Measurements from ENCODE around the gene LINC01488.
A peak's percentile ranks its signal among the peaks of the same experiment; 100 is the strongest.

Gene LINC01488

DNA sequence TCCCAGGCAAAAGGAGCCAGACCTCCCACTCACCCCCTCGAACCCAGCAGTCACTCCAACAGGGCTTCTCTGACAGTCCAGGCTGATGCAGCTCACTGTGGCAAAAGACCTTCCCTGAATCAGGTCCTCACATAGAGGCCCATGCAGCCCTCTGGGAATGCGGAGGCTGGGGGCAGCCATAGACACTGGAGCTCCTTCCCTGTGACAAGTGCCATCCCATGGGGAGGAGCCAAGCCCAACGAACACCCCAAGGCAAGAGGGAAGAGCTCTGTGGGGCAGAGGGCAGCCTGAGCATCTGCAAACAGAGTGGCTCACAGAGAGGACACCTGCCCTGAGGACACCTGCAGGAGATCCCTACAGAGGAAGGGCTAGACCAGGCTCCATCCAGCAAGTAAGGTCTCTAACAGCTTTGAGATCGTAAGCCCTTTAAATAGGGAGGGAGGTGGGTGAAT is at the start of gene LINC01488:
LINC01488 (plus strand) TSS at position 271 of the 452 bp plus-strand sequence.
- DNase-seq: no peak

DNA sequence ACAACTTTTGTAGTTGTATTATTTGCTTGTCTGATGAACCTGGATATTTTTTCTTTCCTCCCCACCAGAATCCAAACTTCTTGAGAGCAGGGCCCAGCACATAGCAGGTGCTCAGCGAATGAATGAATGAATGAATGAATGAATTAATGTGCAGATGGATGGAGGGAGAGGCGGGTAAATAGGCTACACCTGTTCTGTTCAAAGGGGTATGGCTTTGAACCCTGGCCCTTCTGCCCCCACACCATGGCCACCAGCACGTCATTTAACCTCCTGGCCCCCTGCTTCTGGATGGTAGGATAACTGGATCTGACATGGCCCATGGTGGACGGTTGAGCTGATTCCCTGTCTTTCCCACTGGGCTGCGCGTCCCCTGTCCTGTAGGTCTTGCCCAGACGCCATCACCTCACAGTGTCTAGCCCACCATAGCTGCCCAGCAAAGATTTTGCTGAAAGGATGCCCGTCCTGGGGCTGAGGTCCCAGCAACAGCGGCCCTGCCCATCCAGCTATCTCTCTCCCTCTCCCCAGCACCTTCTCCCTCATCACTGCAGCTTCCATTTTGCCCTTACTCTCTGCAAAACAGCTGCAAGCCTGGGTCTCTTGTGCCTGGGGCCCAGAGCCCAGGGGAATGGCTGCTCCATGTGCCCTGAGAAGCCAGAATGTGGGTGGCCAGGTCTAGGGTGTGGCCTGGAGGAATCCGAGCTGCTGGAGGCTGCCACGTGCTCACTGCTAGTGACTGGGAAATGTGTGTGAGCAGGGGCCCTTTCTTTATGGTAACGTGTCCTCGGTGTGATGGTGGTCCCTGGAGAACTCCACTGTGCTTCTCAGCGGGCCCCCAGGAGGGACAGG is 49.3 kb upstream of the LINC01488 start:
- DNase-seq: no peak

DNA sequence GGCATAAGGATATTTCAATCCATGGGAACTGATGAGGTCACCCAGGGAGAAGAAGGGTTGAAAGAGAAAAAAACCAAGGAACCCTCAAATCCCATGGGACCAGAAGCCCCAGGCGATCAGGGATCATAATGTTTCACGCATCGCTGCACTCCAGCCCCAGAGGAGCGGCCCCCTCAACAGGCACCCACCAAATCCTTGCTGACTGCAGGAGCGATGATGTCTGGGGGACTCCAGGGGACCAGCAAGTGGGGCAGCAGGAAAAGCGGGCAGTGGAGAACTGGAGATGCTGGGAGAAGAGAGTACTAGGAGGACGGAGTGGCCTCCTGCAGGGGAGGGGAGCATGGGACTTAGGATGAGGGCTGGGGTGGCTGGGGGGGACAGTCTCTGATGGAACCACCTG is 47.7 kb upstream of the LINC01488 start:
- DNase-seq: no peak

GRCh38 chr11:69434471-69434931 is 47.0 kb upstream of the LINC01488 start:
- no peak for DNase-seq

GRCh38 chr11:69435161-69435986 is 46.1 kb upstream of the LINC01488 start:
- no peak for DNase-seq

DNA sequence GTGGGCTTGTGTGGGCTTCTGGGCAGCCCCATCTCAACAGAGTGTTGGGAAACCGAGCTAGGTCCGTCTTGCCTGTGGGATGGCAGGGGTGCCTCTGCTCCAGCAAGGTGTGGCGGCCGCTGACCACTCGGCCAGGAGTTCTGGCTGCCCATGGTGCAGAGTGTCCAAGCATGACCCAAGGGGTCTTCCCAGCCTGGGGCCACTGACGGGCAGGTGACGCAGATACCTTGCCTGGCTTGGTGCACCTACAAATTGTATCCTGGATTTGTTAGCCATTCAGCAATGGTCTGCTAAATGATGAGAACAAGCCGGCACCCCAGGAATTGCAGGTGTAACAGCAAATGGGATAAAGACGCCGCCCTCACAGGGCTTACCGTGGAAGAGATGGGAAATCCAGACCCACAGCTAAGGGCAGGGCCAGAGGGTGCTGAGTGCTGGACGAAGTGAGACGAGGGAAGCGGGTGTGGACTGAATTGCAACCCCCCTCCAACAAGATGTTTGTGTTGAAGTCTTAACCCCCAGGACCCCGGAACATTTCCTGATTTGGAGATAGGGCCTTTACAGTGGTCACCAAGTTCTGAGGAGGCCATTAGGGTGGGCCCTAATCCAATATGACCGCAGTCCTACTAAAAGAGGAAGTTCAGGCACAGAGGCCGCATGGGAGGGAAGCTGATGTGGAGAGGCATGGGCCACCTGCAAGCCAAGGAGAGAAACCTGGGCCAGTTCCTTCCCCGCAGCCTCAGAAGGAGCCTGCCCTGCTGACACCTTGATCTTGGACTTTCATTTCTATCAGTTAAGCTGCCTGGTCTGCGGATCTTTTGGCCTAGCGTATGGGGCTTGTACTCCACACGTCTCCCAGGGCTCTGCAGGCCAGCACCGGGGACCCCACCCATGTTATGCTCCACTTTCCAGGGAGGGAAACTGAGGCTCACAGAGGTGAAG is 45.2 kb upstream of the LINC01488 start:
- DNase-seq: no peak

DNA sequence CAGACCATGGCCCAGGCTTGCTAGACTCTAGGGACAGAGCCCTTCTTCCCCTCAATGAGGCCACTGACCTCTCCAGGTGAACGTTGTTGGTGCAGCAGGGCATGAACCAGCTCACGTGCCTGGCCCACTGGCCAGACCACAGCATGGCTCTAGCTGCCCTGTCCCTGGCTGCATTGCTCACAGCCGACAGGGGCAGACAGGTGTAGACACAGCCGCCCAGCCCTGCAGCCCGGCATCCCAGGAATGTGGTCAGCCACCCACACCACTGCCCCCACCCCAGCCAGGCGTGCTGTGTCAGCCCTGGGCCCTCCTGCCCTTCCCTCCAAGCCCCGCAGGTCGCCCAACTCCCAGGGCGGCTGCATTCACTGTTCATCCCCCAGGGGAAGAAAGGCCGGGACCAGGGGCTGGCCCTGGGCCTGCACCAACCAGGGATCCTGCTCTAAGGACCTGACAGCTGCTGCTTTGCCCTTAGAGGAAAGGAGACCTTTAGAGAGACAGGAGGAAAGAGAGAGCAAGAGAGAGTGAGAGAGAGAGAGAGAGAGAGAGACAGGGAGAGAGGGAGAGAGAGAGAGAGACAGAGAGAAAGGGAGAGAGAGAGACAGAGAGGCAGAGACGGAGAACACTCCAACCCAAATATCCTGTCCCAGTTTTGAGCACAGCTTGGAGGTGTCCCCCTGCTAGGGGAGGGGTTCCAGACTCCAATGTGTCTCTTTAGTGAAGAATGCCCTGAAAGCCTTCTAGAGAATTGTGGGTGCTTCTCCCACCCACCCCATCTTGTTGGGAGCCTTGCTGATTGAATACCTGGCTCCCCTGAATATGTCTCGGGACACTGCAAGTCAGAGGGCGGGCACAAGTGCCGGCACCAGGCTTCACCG is 44.2 kb upstream of the LINC01488 start:
- no peak for DNase-seq

GRCh38 chr11:69437876-69438205 is 43.6 kb upstream of the LINC01488 start:
- DNase-seq: no peak

GRCh38 chr11:69438286-69438920 is 43.1 kb upstream of the LINC01488 start:
- DNase-seq: no peak

- no peak for DNase-seq
These were observed 42.3 kb upstream of the LINC01488 start for GRCh38 chr11:69439127-69439526.

GRCh38 chr11:69439651-69440464 is 41.6 kb upstream of the LINC01488 start:
- DNase-seq: no peak

GRCh38 chr11:69440876-69441275 is 40.6 kb upstream of the LINC01488 start:
- DNase-seq: no peak

GRCh38 chr11:69442012-69442806 is 39.3 kb upstream of the LINC01488 start:
- DNase-seq: no peak

DNA sequence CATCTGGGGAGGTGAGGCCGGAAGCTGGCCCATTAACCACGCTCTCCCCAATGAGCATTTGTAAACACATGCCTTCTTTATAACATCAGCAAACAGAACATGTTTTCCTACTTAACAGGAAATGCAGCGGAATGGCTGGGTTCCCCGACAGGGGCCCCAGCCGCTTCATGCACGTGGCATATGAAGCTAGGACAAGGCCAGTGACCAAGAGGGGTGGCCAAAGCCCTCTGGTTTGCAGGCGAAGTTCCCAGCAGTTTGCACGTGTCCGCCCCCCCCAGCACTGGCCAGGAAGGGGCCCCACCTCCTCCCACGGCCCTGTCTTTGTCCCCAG is 38.7 kb upstream of the LINC01488 start:
- DNase-seq: no peak

GRCh38 chr11:69443138-69443967 is 38.1 kb upstream of the LINC01488 start:
- DNase-seq: peak; percentile 74 to 96

- DNase-seq: no peak
These were observed 37.5 kb upstream of the LINC01488 start for GRCh38 chr11:69443968-69444364.

DNA sequence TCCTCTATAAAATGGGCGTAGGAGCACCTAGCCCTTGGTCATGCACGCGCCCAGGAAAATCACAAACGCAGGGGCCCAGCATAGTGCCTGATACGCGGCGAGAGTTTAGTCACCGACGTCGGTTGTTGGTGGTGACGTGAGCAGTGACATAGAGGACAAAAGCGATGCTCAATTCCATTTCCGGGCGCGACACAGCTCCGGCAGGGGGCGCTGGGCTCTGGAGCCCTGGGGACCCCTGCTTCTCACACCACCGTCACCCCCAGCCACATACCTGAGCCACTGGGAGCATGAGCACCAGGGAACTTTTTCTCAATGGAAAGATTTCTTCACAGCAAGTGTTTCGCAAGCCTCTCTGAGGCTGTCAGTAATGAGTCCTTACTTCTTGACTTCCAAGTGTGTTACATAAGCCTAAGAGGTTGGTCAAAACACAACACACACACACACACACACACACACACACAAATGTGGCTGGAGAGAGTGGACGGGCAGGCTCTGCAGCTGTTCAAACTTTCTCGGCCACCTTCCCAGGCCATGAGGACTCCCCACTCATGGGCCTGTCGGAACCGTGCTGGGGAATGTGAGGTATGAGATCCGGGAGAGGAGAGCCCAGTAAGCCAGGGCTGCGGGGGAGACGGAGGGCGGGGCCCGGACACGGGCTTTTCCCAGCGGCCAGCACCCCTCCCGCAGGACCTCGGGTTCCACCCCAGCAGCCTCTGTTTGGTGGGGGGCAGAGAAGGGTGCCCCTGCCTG is 36.9 kb upstream of the LINC01488 start:
- no peak for DNase-seq

DNA sequence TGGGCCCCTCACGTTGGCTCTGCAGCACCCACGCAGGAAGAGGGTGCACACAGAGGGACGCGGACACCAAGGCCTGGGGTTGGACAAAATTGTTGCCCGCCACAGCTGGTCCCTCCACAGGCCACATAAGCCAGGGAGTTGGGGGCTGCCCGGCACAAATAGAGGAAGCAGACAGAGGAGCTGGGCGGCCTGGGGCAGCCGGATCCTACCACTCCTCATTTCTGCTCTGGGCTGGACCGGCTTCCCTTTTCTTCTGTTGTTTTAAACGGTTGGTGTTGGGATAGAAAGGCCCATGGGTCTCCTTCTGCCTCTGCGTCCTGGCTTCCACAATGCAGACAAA is 36.4 kb upstream of the LINC01488 start:
- DNase-seq: no peak
